ENCODE data around the gene METTL27. TPM values are rescaled to one million over a fixed set of nuclear protein-coding genes. Genes with fewer than 3 reads are reported as not detected.

METTL27 gene, protein sequence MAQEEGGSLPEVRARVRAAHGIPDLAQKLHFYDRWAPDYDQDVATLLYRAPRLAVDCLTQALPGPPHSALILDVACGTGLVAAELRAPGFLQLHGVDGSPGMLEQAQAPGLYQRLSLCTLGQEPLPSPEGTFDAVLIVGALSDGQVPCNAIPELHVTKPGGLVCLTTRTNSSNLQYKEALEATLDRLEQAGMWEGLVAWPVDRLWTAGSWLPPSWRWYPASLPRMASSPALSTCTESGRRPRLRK
- 8.2 to 12.9 TPM (median 9.9 TPM) in 5 replicates for total RNA-seq (2022; extraction: Qiagen RNA extraction)

DNA sequence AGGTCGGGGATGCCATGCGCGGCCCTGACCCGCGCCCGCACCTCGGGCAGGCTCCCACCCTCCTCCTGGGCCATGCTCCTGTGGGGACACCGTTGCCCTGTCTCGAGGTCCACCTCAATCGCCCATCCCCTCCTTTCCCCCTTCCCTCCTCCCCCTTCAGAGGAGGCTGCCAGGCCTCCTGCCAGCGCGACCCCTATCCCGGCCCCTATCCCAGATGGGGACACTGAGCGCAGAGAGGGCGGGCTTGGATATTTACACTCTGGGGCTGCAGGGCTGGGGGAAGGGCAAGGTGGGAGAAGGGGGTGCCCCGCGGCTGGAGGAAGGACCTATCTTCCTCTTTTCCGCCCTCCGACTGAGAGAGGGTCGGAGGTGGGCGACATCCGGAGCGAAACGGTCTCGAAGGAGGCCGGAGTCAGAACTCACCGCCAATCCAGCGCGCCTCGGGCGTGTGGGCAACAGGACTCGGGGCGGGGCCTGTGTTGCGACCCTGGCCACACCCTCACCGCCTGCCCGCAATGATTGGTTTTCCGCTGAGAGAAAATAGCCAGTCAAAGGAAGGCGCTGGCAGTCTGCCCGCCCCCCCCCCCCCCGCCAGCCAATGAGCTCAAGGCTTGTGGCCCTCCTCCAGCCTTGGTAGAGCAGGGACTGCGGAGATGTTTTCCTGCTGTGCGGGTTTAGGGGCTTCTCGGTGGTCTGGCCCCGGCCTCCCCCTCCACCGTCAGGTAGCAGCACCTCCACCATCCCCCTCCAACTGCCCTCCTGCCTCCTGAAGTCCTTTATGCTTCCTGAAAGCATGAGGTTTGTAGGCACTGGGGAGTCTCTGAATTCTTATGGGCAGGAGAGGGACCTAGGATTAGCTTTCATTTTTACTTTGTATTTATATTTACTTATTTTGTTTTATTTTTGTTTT, at the start of gene METTL27:
TSS of gene METTL27 (minus strand) at position 450 of the 910 bp plus-strand sequence. CDS start at position 74, 376 bp downstream.

DNA sequence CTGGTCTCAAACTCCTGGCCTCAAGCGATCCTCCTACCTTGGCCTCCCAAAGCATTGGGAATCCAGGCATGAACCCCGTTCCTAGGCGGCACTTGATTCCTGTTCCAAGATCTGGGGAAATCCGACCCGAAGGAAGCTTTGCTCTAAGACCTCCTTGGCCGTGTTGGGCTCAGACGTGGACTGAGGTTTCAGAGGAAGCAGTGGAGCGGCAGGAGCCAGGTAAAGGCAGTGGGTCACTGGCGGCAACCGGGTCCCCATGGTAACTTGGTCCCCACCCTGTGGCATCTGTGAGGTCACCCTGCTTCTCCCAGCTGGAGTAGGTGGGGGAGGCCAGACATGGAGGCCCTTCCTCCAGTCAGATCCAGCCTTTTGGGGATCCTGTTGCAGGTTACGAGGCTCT, 18.5 kb upstream of the METTL27 start, which contains the start of gene TMEM270:
TSS of gene TMEM270 (plus strand) at position 301 of the 400 bp plus-strand sequence. CDS start at position 337, 36 bp downstream.

DNA sequence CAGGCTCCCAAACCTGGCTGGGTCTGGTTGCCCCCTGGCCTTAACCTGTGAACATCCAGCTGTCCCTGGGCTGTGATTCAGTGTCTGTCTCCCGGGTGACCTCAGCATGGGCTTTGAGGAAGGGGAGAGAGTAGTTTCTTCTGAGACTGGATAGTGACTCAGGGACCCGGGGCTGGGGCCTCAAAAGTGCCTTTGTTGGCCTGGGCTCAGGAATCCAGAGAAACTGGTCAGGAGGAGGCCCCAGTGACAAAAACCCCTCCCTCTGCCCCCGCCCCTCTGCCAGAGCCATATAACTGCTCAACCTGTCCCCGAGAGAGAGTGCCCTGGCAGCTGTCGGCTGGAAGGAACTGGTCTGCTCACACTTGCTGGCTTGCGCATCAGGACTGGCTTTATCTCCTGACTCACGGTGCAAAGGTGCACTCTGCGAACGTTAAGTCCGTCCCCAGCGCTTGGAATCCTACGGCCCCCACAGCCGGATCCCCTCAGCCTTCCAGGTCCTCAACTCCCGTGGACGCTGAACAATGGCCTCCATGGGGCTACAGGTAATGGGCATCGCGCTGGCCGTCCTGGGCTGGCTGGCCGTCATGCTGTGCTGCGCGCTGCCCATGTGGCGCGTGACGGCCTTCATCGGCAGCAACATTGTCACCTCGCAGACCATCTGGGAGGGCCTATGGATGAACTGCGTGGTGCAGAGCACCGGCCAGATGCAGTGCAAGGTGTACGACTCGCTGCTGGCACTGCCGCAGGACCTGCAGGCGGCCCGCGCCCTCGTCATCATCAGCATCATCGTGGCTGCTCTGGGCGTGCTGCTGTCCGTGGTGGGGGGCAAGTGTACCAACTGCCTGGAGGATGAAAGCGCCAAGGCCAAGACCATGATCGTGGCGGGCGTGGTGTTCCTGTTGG, 11.4 kb downstream of the METTL27 start, which contains the start of gene CLDN4:
TSS of gene CLDN4 (plus strand) at position 316 of the 903 bp plus-strand sequence. CDS start at position 522, 206 bp downstream.

Other genes starting within 250 kb of the METTL27 start
- gene MLXIPL, start 218.0 kb downstream of the METTL27 start, total RNA-seq (2022; extraction: Qiagen RNA extraction), result 0.75 to 1.2 TPM (median 1.1 TPM) in 5 replicates
- 3.1 to 5.7 TPM (median 4.8 TPM) in 5 replicates for gene VPS37D, start 174.7 kb downstream of the METTL27 start, total RNA-seq (2022; extraction: Qiagen RNA extraction)
- gene DNAJC30, start 159.1 kb downstream of the METTL27 start, total RNA-seq (2022; extraction: Qiagen RNA extraction), result 7.5 to 10.1 TPM (median 9.8 TPM) in 5 replicates
- 123 to 168 TPM (median 132 TPM) in 5 replicates for gene BUD23, start 158.9 kb downstream of the METTL27 start, total RNA-seq (2022; extraction: Qiagen RNA extraction)
- 68.6 to 73.4 TPM (median 71.1 TPM) in 5 replicates for gene STX1A, start 122.8 kb downstream of the METTL27 start, total RNA-seq (2022; extraction: Qiagen RNA extraction)
- 20.5 to 27.5 TPM (median 25.9 TPM) in 5 replicates for gene ABHD11, start 103.7 kb downstream of the METTL27 start, total RNA-seq (2022; extraction: Qiagen RNA extraction)
- 1.6 to 3.8 TPM (median 3.4 TPM) in 5 replicates for gene CLDN3, start 72.2 kb downstream of the METTL27 start, total RNA-seq (2022; extraction: Qiagen RNA extraction)
- gene CLDN4, start 11.5 kb downstream of the METTL27 start, total RNA-seq (2022; extraction: Qiagen RNA extraction), result 3.7 to 5.3 TPM (median 4.3 TPM) in 5 replicates
- gene TMEM270, start 18.6 kb upstream of the METTL27 start, total RNA-seq (2022; extraction: Qiagen RNA extraction), result 0.10 to 0.28 TPM (median 0.13 TPM) in 3 of 5 replicates, not detected in the others
- 0.07 to 0.23 TPM (median 0.10 TPM) in 5 replicates for gene ELN, start 185.7 kb upstream of the METTL27 start, total RNA-seq (2022; extraction: Qiagen RNA extraction)
- 29.7 to 34.2 TPM (median 32.1 TPM) in 5 replicates for gene LIMK1, start 241.3 kb upstream of the METTL27 start, total RNA-seq (2022; extraction: Qiagen RNA extraction)

Data from A549 treated with Hydrocortisone at 1 μM for 4 hours (cell line).